H1 (cell line): ENCODE data around the gene STARD3NL. TPM values are rescaled to one million over a fixed set of nuclear protein-coding genes. Genes with fewer than 3 reads are reported as not detected.
A peak's percentile ranks its signal among the peaks of the same experiment; 100 is the strongest.

Experiments used
- CTCF ChIA-PET: fragments of 300-600 bp; sonication (Branson Sonifier 250); formaldehyde crosslinking; loops from one replicate; lab custom pipeline; 2021; ENCODE audit not compliant: partially characterized antibody; lab: Charles Lee
- POLR2A ChIA-PET: fragments of 300-600 bp; sonication (Branson Sonifier 250); formaldehyde crosslinking; loops from one replicate; lab custom pipeline; 2021; ENCODE audit warnings: inconsistent platforms; ENCODE audit not compliant: partially characterized antibody; lab: Charles Lee
- DNase-seq, 2 experiments: peaks; one replicate each; pipeline versions ENCODE4 v3.0.0 to v3.0.0-alpha.2; 2010 to 2022; ENCODE audit warnings: low spot score in 2 of 2, low read depth in 1 of 2, mixed read lengths in 1 of 2
- FAIRE-seq: peaks from 2 replicates; lab custom pipeline; 2011; peaks lifted over from hg19 to GRCh38; lab: Jason Lieb, UNC
- H2AFZ ChIP-seq: 2 replicates; pipeline ENCODE4 v1.8.1; 2012; ENCODE audit warnings: low read length, inconsistent platforms
- H2AK5ac ChIP-seq: 2 replicates; pipeline ENCODE4 v1.6.1; 2013; ENCODE audit warnings: low read depth, low read length
- H2BK120ac ChIP-seq: replicated peaks from 2 replicates; pipeline ENCODE3; 2013; ENCODE audit warnings: low read depth, low read length, inconsistent platforms
- H2BK12ac ChIP-seq: 2 replicates; pipeline ENCODE4 v1.6.1; 2013; ENCODE audit warnings: low read depth, low read length
- H2BK15ac ChIP-seq: 2 replicates; pipeline ENCODE4 v1.6.1; 2013; ENCODE audit warnings: low read length
- H2BK20ac ChIP-seq: 2 replicates; pipeline ENCODE4 v1.6.1; 2013; ENCODE audit warnings: low read length
- H2BK5ac ChIP-seq: 2 replicates; pipeline ENCODE4 v1.6.1; 2013; ENCODE audit warnings: low read depth, low read length
- H3K14ac ChIP-seq: 2 replicates; pipeline ENCODE4 v1.6.1; 2013; ENCODE audit warnings: inconsistent platforms; ENCODE audit not compliant: insufficient read length
- H3K18ac ChIP-seq: 2 replicates; pipeline ENCODE4 v1.6.1; 2013; ENCODE audit warnings: low read length; ENCODE audit errors: extremely low read depth
- H3K23ac ChIP-seq: 2 replicates; pipeline ENCODE4 v1.6.1; 2013; ENCODE audit warnings: inconsistent platforms; ENCODE audit not compliant: insufficient read length
- H3K23me2 ChIP-seq: 2 replicates; pipeline ENCODE4 v1.6.1; 2013; ENCODE audit warnings: low read depth, low read length
- H3K27ac ChIP-seq: 2 replicates; pipeline ENCODE4 v1.6.1; 2011; ENCODE audit warnings: low read depth, low read length, inconsistent platforms
- H3K27me3 ChIP-seq, 4 experiments: replicated peaks in 1 of 4; 1 replicate in 1 of 4; 2 replicates in 3 of 4; pipeline versions ENCODE4 v1.6.1 to v1.8.1; 2011 to 2013; ENCODE audit warnings: low read length in 3 of 4, mild to moderate bottlenecking in 3 of 4, inconsistent platforms in 2 of 4, mixed read lengths in 2 of 4, moderate library complexity in 1 of 4; ENCODE audit not compliant: control insufficient read depth in 3 of 4, insufficient read depth in 3 of 4; ENCODE audit errors: extremely low read depth in 1 of 4
- H3K36me3 ChIP-seq, 4 experiments: 2 replicates each; pipeline versions ENCODE4 v1.6.1 to v1.8.1; 2011 to 2013; ENCODE audit warnings: mild to moderate bottlenecking in 4 of 4, low read length in 3 of 4, moderate library complexity in 2 of 4, control low read depth in 1 of 4, inconsistent platforms in 1 of 4; ENCODE audit not compliant: insufficient read depth in 4 of 4, control insufficient read depth in 2 of 4
- H3K4ac ChIP-seq: replicated peaks from 2 replicates; pipeline ENCODE3; 2013; ENCODE audit warnings: low read length, low read depth, mixed read lengths, inconsistent platforms; ENCODE audit not compliant: insufficient read length
- H3K4me1 ChIP-seq, 4 experiments: replicated peaks in 1 of 4; 1 replicate in 1 of 4; 2 replicates in 3 of 4; pipeline versions ENCODE4 v1.6.1 to v1.8.1; 2011 to 2013; ENCODE audit warnings: low read length in 3 of 4, inconsistent platforms in 2 of 4, mixed read lengths in 1 of 4; ENCODE audit not compliant: insufficient read depth in 4 of 4, control insufficient read depth in 3 of 4
- H3K4me2 ChIP-seq, 2 experiments: 2 replicates each; pipeline versions ENCODE4 v1.6.1 to v1.8.1; 2011 to 2013; ENCODE audit warnings: low read depth in 2 of 2, low read length in 2 of 2, control low read depth in 1 of 2, inconsistent platforms in 1 of 2, mild to moderate bottlenecking in 1 of 2; ENCODE audit not compliant: insufficient read depth in 1 of 2
- H3K4me3 ChIP-seq, 4 experiments: fragments of 200-600, 300-600 bp in 1 of 4; sonication (generic), shearing (Covaris generic), sonication (Bioruptor Twin) in 1 of 4; 2 replicates each; pipeline versions ENCODE4 v1.5.1 to v1.8.1; 2011 to 2016; ENCODE audit warnings: low read length in 4 of 4, low read depth in 3 of 4, control low read depth in 2 of 4, inconsistent platforms in 2 of 4, mild to moderate bottlenecking in 2 of 4, mixed read lengths in 1 of 4, moderate library complexity in 1 of 4; ENCODE audit not compliant: insufficient read depth in 2 of 4; ENCODE audit errors: extremely low read depth in 1 of 4
- H3K56ac ChIP-seq: replicated peaks from 2 replicates; pipeline ENCODE3; 2013; ENCODE audit warnings: low read depth, mild to moderate bottlenecking, mixed read lengths, low read length, inconsistent platforms; ENCODE audit not compliant: insufficient read length
- H3K79me1 ChIP-seq: 2 replicates; pipeline ENCODE4 v1.6.1; 2013; ENCODE audit warnings: low read depth, low read length, control low read depth
- H3K79me2 ChIP-seq, 2 experiments: 2 replicates each; pipeline versions ENCODE4 v1.6.1 to v1.8.1; 2012 to 2013; ENCODE audit warnings: low read length in 2 of 2, mild to moderate bottlenecking in 2 of 2, inconsistent platforms in 1 of 2; ENCODE audit not compliant: insufficient read depth in 2 of 2, control insufficient read depth in 1 of 2
- H3K9ac ChIP-seq, 4 experiments: replicated peaks in 1 of 4; 1 replicate in 1 of 4; 2 replicates in 3 of 4; pipeline versions ENCODE4 v1.6.1 to v1.8.1; 2011 to 2013; ENCODE audit warnings: low read depth in 3 of 4, low read length in 3 of 4, control low read depth in 2 of 4, mild to moderate bottlenecking in 2 of 4, moderate library complexity in 2 of 4, inconsistent platforms in 1 of 4; ENCODE audit errors: extremely low read depth in 1 of 4
- H3K9me3 ChIP-seq, 2 experiments: 2 replicates each; pipeline versions ENCODE4 v1.6.1 to v1.8.1; 2012 to 2013; ENCODE audit warnings: mild to moderate bottlenecking in 2 of 2, moderate library complexity in 2 of 2, control low read depth in 1 of 2, inconsistent platforms in 1 of 2, low read depth in 1 of 2, low read length in 1 of 2, mixed read lengths in 1 of 2; ENCODE audit not compliant: insufficient read depth in 2 of 2
- H4K20me1 ChIP-seq, 2 experiments: replicated peaks in 1 of 2; 2 replicates each; pipeline versions ENCODE3 to v1.8.1; 2011 to 2013; ENCODE audit warnings: inconsistent platforms in 2 of 2, low read length in 2 of 2, mild to moderate bottlenecking in 1 of 2; ENCODE audit not compliant: insufficient read depth in 2 of 2, control insufficient read depth in 1 of 2
- H4K5ac ChIP-seq: 2 replicates; pipeline ENCODE4 v1.6.1; 2013; ENCODE audit warnings: low read length, low read depth, mixed read lengths, inconsistent platforms; ENCODE audit not compliant: insufficient read length
- H4K8ac ChIP-seq: 2 replicates; pipeline ENCODE4 v1.8.0; 2013; ENCODE audit warnings: mild to moderate bottlenecking, moderate library complexity, low read length, inconsistent platforms; ENCODE audit not compliant: insufficient read depth; ENCODE audit errors: extremely low read depth
- H4K91ac ChIP-seq: replicated peaks from 2 replicates; pipeline ENCODE3; 2013; ENCODE audit warnings: low read length, mixed read lengths, inconsistent platforms; ENCODE audit not compliant: insufficient read length
- WGBS, 2 experiments: shearing (Covaris generic) in 1 of 2; methylation state at CpG; one replicate each; pipeline versions ENCODE4 v1.1.6 to v1.1.7; 2013 to 2015; ENCODE audit warnings: low lambda C conversion rate in 2 of 2, mixed read lengths in 2 of 2, inconsistent platforms in 1 of 2, low coverage in 1 of 2, missing lambda C conversion rate in 1 of 2; ENCODE audit not compliant: insufficient replicate concordance in 2 of 2, insufficient coverage in 1 of 2, insufficient read length in 1 of 2; ENCODE audit errors: extremely low coverage in 1 of 2, missing lambda C conversion rate in 1 of 2; 5-methylcytosine and 5-hydroxymethylcytosine counted together
- polyA plus RNA-seq, 7 experiments: library from polyadenylated mRNA; depleted of rRNA in 3 of 7; stranded (reverse) in 5 of 7; unstranded in 2 of 7; fragments of >200 nt in 5 of 7; fragments of 200-250 nt in 2 of 7; gene quantifications; 1 replicate in 5 of 7; 2 replicates in 1 of 7; 4 replicates in 1 of 7; pipeline versions ENCODE4 v1.2.1 to v1.2.3, GENCODE V29; 2011 to 2013; ENCODE audit warnings: missing spikeins in 2 of 7, mixed read lengths in 2 of 7
- total RNA-seq: library from RNA; stranded (reverse); fragmentation: NEBNext Ultra II Directional; extraction: Animal tissue kit (Norgen Biotek cat#: 25700); gene quantifications from 2 replicates; pipeline ENCODE4 v1.2.1, GENCODE V29; 2021

The STARD3NL gene
- total and polyA plus RNA-seq, 2 of the 8 experiments (the other 6 are each of a cell fraction or from before 2014, with no cell fraction given), result 27.1 to 40.5 TPM

DNA sequence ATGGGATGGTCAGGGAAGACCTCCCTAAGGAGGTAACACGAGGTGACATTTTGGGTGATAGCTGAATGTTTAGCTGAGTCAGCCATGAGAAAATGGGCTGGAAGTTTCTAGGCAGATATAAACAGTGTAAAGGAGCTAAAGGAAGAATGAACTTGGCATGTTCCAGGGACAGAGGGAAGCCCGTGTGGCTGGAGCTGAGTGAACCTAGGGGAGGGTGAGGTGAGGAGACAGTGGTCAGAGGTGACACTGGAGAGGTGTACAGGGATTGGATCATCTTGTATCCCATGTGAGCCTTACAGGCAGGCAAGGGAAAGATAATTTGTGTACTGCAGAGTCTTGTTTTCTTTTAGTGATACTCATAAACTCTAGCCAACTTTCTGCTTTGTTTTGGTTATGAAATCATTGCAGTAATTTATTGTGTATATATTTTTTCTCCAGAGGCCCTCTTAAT is 1.8 kb downstream of the STARD3NL start:
- no peaks in the 10 kb centered on the region for H3K23me2 ChIP-seq
- H3K4me2 ChIP-seq, result peak overlapping the region; percentile 11 to 59; a peak in 1 of 4 replicates
- no peaks in the 10 kb centered on the region for H3K27me3 ChIP-seq
- no peak overlapping the region for H3K9ac ChIP-seq
- no peaks in the 10 kb centered on the region for H3K36me3 ChIP-seq
- H2AK5ac ChIP-seq, result no peak overlapping the region
- no peak overlapping the region for H2BK120ac ChIP-seq
- no peak overlapping the region for H3K4ac ChIP-seq
- FAIRE-seq, result no peak
- H2BK5ac ChIP-seq, result no peak overlapping the region
- no peak overlapping the region for H2BK20ac ChIP-seq
- H2AFZ ChIP-seq, result no peak overlapping the region
- no peak overlapping the region for H4K5ac ChIP-seq
- DNase-seq, result no peak
- no peak overlapping the region for H4K91ac ChIP-seq
- peak overlapping the region; percentile 0 for H3K23ac ChIP-seq
- H2BK15ac ChIP-seq, result no peak overlapping the region
- H3K4me3 ChIP-seq, result no peak overlapping the region
- no peak overlapping the region for H3K14ac ChIP-seq
- no peak overlapping the region for H3K27ac ChIP-seq
- no peak overlapping the region for H2BK12ac ChIP-seq
- ChIA-PET CTCF (interaction anchor here (1.1 to 3.6 kb wide), 5 partner anchors 36 to 261 kb away, joined by 3 to 12 read pairs (median 4); partner anchors contain the start of gene EPDR1), POLR2A (interaction anchor here (1.0 to 1.6 kb wide), 2 partner anchors 36 to 452 kb away, joined by 3 to 4 read pairs; partner anchors contain the start of gene AMPH)
- H4K20me1 ChIP-seq, result no peaks in the 10 kb centered on the region
- H4K8ac ChIP-seq, result no peak overlapping the region
- H3K18ac ChIP-seq, result no peak overlapping the region
- H3K56ac ChIP-seq, result no peak overlapping the region
- H3K79me2 ChIP-seq, result peaks cover 0 to 44% of the 10 kb centered on the region in 2 experiments; a peak in 2 of 4 replicates
- no peaks in the 10 kb centered on the region; a peak in 1 of 7 replicates for H3K4me1 ChIP-seq
- 96% methylated on average over 2 of the region's 2 CpGs; no CpG with 5 or more reads in 1 of the 2 experiments for WGBS, 2 experiments
- H3K79me1 ChIP-seq, result no peaks in the 10 kb centered on the region; the same call in 1 of the 2 replicates
- H3K9me3 ChIP-seq, result no peaks in the 10 kb centered on the region
